Ishikawa (cell line): Measurements from ENCODE around the gene SLC9C2.

Experiments used
- CEBPB ChIP-seq: IDR thresholded peaks from 2 replicates; pipeline ENCODE4 v1.6.1; 2012
- EGR1 ChIP-seq: IDR thresholded peaks from 2 replicates; pipeline ENCODE4 v1.6.1; 2012
- FOXM1 ChIP-seq: IDR thresholded peaks from 2 replicates; pipeline ENCODE4 v1.6.1; 2012; ENCODE audit warnings: low read depth, borderline replicate concordance
- NFIC ChIP-seq: IDR thresholded peaks from 2 replicates; pipeline ENCODE4 v1.6.1; 2012
- RAD21 ChIP-seq: IDR thresholded peaks from 2 replicates; pipeline ENCODE4 v1.6.1; 2012; ENCODE audit warnings: low read depth
- REST ChIP-seq: IDR thresholded peaks from 2 replicates; pipeline ENCODE4 v1.6.1; 2012; ENCODE audit warnings: low read depth, mild to moderate bottlenecking
- TAF1 ChIP-seq: IDR thresholded peaks from 2 replicates; pipeline ENCODE4 v1.6.1; 2012; ENCODE audit warnings: low read depth, mild to moderate bottlenecking
- TEAD4 ChIP-seq: IDR thresholded peaks from 2 replicates; pipeline ENCODE4 v1.6.1; 2012
- YY1 ChIP-seq: IDR thresholded peaks from 2 replicates; pipeline ENCODE4 v1.6.1; 2012; ENCODE audit warnings: low read depth

GRCh38 chr1:173648880-173649605 is 46.2 kb upstream of the SLC9C2 start:
- no peak for TF ChIP-seq EGR1
- no peak for TF ChIP-seq REST
- no peak for TF ChIP-seq CEBPB
- no peak for TF ChIP-seq YY1
- TF ChIP-seq FOXM1: no peak
- no peak for TF ChIP-seq RAD21
- no peak for TF ChIP-seq TEAD4
- TF ChIP-seq TAF1: no peak
- no peak for TF ChIP-seq NFIC
